K562 (cell line): ENCODE measurements around the gene RREB1. TPM values are rescaled to one million over a fixed set of nuclear protein-coding genes. Genes with fewer than 3 reads are reported as not detected.

Experiments used
- ATF1 ChIP-seq, 2 experiments: fragments of 450-650 bp in 1 of 2; IDR thresholded peaks; 2 replicates each; pipeline ENCODE4 v1.6.1; 2016; ENCODE audit warnings: missing compliant biosample characterization in 1 of 2, missing genetic modification characterization in 1 of 2
- BACH1 ChIP-seq: fragments of 200-800 bp; sonication (Bioruptor generic); IDR thresholded peaks from 2 replicates; pipeline ENCODE4 v1.6.1; 2016; ENCODE audit warnings: missing genetic modification characterization, missing compliant biosample characterization
- CBX8 ChIP-seq: fragments of 200-600 bp; sonication (generic); IDR thresholded peaks from 2 replicates; pipeline ENCODE4 v1.6.1; 2012; ENCODE audit warnings: borderline replicate concordance, mixed run types, low read depth, mild to moderate bottlenecking, moderate library complexity, mixed read lengths, low read length, control low read depth, inconsistent platforms; ENCODE audit not compliant: poor library complexity, severe bottlenecking; ENCODE audit errors: extremely low read depth
- ELF1 ChIP-seq: fragments of 200-800 bp; sonication (Bioruptor generic); IDR thresholded peaks from 2 replicates; pipeline ENCODE4 v1.6.1; 2016; ENCODE audit warnings: missing genetic modification characterization, missing compliant biosample characterization
- ELF2 ChIP-seq: fragments of 250-450 bp; sonication (Bioruptor Pico); IDR thresholded peaks from 2 replicates; pipeline ENCODE4 v1.5.0; 2021; ENCODE audit warnings: mild to moderate bottlenecking
- EWSR1 ChIP-seq: fragments of 450-650 bp; IDR thresholded peaks from 2 replicates; pipeline ENCODE4 v1.6.1; 2018; ENCODE audit warnings: borderline replicate concordance, mild to moderate bottlenecking, low read depth, moderate library complexity; ENCODE audit not compliant: partially characterized antibody
- MBD2 ChIP-seq: sonication (generic); IDR thresholded peaks from 2 replicates; pipeline ENCODE4 v1.6.1; 2016; ENCODE audit warnings: low read depth, borderline replicate concordance
- MEIS2 ChIP-seq: fragments of 450-650 bp; IDR thresholded peaks from 2 replicates; pipeline ENCODE4 v1.6.1; 2014; ENCODE audit warnings: mild to moderate bottlenecking; ENCODE audit not compliant: partially characterized antibody
- NCOA1 ChIP-seq: fragments of 450-650 bp; IDR thresholded peaks from 2 replicates; pipeline ENCODE4 v1.6.1; 2016; ENCODE audit warnings: low read depth
- SRSF7 ChIP-seq: fragments of 200-400 bp; formaldehyde crosslinking; optimal IDR thresholded peaks from 2 replicates; pipeline ENCODE3; 2017; ENCODE audit warnings: mild to moderate bottlenecking, low read depth, low read length
- TAL1 ChIP-seq: fragments of 450-650 bp; IDR thresholded peaks from 2 replicates; pipeline ENCODE4 v1.6.1; 2016; ENCODE audit warnings: mild to moderate bottlenecking
- XRCC5 ChIP-seq: fragments of 200-400 bp; formaldehyde crosslinking; IDR thresholded peaks from 2 replicates; pipeline ENCODE4 v1.6.1; 2017; ENCODE audit warnings: low read depth, mild to moderate bottlenecking, low read length
- YY1 ChIP-seq, 3 experiments: IDR thresholded peaks; 2 replicates each; pipeline ENCODE4 v1.6.1; 2011; ENCODE audit warnings: low read length in 2 of 3, mild to moderate bottlenecking in 2 of 3, moderate library complexity in 2 of 3, borderline replicate concordance in 1 of 3, control low read depth in 1 of 3, low read depth in 1 of 3; ENCODE audit not compliant: insufficient read depth in 3 of 3, insufficient replicate concordance in 2 of 3, control insufficient read depth in 1 of 3, insufficient read length in 1 of 3; ENCODE audit errors: extremely low read depth in 1 of 3
- polyA plus RNA-seq, 8 experiments: library from polyadenylated mRNA; depleted of rRNA in 4 of 8; stranded (reverse) in 5 of 8; unstranded in 3 of 8; fragments of >200 nt; fragmentation: Nextera tagmentation in 2 of 8; fragmentation: Illumina TruSeq in 1 of 8; extraction: Ambion mirVana in 2 of 8; extraction: Trizol in 1 of 8; gene quantifications; 2 replicates each; pipeline versions ENCODE4 v1.2.1 to v1.2.3, GENCODE V29; 2011 to 2014; ENCODE audit warnings: inconsistent platforms in 1 of 8, missing spikeins in 1 of 8
- total RNA-seq, 7 experiments: library from RNA; depleted of rRNA in 6 of 7; stranded (reverse); fragments of >200 nt in 6 of 7; fragmentation: Illumina TruSeq in 2 of 7; extraction: Trizol in 2 of 7; gene quantifications; 2 replicates each; pipeline versions ENCODE4 v1.2.1 to v1.2.3, GENCODE V29; 2011 to 2021; ENCODE audit warnings: low replicate concordance in 1 of 7
- TF ChIP-seq, protein P1 (sequence below): fragments of 150-350 bp; IDR thresholded peaks from 2 replicates; pipeline ENCODE4 v1.6.1; 2014; ENCODE audit warnings: low read depth, mild to moderate bottlenecking, low read length, borderline replicate concordance
- TF ChIP-seq, protein P2 (sequence below): sonication (generic); formaldehyde crosslinking; IDR thresholded peaks from 2 replicates; pipeline ENCODE4 v1.8.1; 2023; ENCODE audit warnings: mild to moderate bottlenecking, missing genetic modification reagents
- TF ChIP-seq, protein P3 (sequence below), 3 experiments: fragments of 200-800 bp in 1 of 3; sonication (Bioruptor generic) in 1 of 3; sonication (generic) in 1 of 3; formaldehyde crosslinking in 1 of 3; IDR thresholded peaks; 2 replicates each; pipeline versions ENCODE4 v1.6.1 to v1.8.0; 2016 to 2022; ENCODE audit warnings: mild to moderate bottlenecking in 2 of 3, missing compliant biosample characterization in 2 of 3, missing genetic modification characterization in 2 of 3, missing genetic modification reagents in 1 of 3
- TF ChIP-seq, protein P4 (sequence below), 2 experiments: fragments of 450-650 bp in 1 of 2; sonication (generic) in 1 of 2; formaldehyde crosslinking; conservative IDR thresholded peaks; 2 replicates each; pipeline versions ENCODE4 v1.4.0 to v1.8.1; 2020 to 2022; ENCODE audit warnings: mild to moderate bottlenecking in 1 of 2, missing genetic modification reagents in 1 of 2

The RREB1 gene
- total and polyA plus RNA-seq, 9 of the 15 experiments (the other 6 are each of a cell fraction or from before 2014, with no cell fraction given), result 3.3 to 64.2 (median 19.3) TPM

DNA sequence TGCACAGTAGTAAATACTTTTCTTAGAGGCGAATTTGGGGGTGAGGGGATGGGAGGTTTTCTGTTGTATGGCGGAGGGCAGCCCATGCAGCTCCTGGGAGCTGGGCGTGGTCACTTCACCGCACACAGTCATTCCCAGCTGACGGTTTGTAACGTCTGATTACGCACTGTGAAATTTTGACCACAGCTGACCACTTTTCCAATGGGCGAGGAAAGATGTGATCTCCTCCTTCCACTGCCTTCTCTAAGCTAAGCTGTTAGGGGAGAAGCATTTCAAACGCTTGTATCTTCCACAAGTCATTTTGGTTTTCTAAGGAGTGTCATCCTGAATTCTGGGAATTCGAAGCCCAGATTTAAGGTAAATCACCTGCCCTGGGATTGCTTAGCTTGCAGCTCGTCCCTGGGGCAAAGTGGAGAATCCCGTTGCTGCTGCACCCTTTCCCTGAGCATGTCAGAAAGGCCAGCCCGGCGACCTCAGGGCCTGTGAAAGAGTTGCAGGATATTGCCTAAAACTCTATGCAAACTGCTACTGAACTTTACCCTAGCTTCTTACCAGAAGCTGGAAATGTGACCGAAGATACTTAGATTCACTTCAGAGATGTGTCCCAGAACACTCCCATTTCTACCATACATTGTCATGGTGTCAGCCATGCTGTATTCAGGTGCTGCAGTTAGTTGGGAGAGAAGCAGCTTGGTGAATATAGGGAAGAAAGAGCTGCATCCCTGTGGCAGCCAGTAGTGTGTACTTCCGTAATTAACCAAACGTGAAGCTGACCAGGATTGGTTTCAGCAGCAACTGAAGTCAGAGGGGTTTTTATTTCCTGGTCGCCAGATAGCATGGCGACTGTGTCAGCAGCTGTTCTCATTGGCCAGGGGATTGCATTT lies 58.9 kb downstream of the RREB1 start (continued):
- TF ChIP-seq, protein P1, sequence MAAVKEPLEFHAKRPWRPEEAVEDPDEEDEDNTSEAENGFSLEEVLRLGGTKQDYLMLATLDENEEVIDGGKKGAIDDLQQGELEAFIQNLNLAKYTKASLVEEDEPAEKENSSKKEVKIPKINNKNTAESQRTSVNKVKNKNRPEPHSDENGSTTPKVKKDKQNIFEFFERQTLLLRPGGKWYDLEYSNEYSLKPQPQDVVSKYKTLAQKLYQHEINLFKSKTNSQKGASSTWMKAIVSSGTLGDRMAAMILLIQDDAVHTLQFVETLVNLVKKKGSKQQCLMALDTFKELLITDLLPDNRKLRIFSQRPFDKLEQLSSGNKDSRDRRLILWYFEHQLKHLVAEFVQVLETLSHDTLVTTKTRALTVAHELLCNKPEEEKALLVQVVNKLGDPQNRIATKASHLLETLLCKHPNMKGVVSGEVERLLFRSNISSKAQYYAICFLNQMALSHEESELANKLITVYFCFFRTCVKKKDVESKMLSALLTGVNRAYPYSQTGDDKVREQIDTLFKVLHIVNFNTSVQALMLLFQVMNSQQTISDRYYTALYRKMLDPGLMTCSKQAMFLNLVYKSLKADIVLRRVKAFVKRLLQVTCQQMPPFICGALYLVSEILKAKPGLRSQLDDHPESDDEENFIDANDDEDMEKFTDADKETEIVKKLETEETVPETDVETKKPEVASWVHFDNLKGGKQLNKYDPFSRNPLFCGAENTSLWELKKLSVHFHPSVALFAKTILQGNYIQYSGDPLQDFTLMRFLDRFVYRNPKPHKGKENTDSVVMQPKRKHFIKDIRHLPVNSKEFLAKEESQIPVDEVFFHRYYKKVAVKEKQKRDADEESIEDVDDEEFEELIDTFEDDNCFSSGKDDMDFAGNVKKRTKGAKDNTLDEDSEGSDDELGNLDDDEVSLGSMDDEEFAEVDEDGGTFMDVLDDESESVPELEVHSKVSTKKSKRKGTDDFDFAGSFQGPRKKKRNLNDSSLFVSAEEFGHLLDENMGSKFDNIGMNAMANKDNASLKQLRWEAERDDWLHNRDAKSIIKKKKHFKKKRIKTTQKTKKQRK, result no peak
- 0 out of 2 replicates have a peak, but pooled peaks have one; percentile 55 for TF ChIP-seq ELF1 (tag)
- peak; percentile 84 for TF ChIP-seq MEIS2
- TF ChIP-seq ELF2 (CRISPR knock-in tag), result peak; percentile 86
- TF ChIP-seq CBX8, result no peak
- peak; percentile 38 for TF ChIP-seq TAL1
- TF ChIP-seq, protein P2, sequence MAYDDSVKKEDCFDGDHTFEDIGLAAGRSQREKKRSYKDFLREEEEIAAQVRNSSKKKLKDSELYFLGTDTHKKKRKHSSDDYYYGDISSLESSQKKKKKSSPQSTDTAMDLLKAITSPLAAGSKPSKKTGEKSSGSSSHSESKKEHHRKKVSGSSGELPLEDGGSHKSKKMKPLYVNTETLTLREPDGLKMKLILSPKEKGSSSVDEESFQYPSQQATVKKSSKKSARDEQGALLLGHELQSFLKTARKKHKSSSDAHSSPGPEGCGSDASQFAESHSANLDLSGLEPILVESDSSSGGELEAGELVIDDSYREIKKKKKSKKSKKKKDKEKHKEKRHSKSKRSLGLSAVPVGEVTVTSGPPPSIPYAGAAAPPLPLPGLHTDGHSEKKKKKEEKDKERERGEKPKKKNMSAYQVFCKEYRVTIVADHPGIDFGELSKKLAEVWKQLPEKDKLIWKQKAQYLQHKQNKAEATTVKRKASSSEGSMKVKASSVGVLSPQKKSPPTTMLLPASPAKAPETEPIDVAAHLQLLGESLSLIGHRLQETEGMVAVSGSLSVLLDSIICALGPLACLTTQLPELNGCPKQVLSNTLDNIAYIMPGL (CRISPR knock-in tag), result no peak
- TF ChIP-seq XRCC5, result 0 out of 2 replicates have a peak, but pooled peaks have one; percentile 42
- TF ChIP-seq MBD2, result peak; percentile 65; the same call in 1 of the 2 replicates
- no peak for TF ChIP-seq EWSR1
- TF ChIP-seq BACH1 (tag), result peak; percentile 76
- peak in 2 of 3 experiments; percentile 42 to 50 for TF ChIP-seq YY1 (IDR thresholded peaks at IDR 0.05; ENCODE audit: borderline replicate concordance in 1 of 3, control insufficient read depth in 1 of 3, extremely low read depth in 1 of 3, insufficient read depth in 3 of 3, insufficient read length in 1 of 3, insufficient replicate concordance in 2 of 3, low read depth in 1 of 3, low read length in 2 of 3)
- no peak for TF ChIP-seq ATF1 (CRISPR knock-in tag; IDR thresholded peaks at IDR 0.05)
- peak; percentile 89 for TF ChIP-seq ATF1 (tag; IDR thresholded peaks at IDR 0.05)
- peak; percentile 75; the same call in 1 of the 2 replicates for TF ChIP-seq NCOA1
- TF ChIP-seq SRSF7, result no peak
- TF ChIP-seq, protein P3, sequence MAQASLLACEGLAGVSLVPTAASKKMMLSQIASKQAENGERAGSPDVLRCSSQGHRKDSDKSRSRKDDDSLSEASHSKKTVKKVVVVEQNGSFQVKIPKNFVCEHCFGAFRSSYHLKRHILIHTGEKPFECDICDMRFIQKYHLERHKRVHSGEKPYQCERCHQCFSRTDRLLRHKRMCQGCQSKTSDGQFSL (CRISPR knock-in tag; IDR thresholded peaks at IDR 0.05), result no peak
- TF ChIP-seq, protein P3 (tag; IDR thresholded peaks at IDR 0.05), result peak in 1 of 2 experiments; percentile 83; a peak in 1 of 4 replicates
- TF ChIP-seq, protein P4, sequence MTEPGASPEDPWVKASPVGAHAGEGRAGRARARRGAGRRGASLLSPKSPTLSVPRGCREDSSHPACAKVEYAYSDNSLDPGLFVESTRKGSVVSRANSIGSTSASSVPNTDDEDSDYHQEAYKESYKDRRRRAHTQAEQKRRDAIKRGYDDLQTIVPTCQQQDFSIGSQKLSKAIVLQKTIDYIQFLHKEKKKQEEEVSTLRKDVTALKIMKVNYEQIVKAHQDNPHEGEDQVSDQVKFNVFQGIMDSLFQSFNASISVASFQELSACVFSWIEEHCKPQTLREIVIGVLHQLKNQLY (CRISPR knock-in tag; conservative IDR thresholded peaks at IDR 0.05), result no peak
